NCI-H1092 (cell line): Measurements from ENCODE around the gene MORF4L1.
"Not testable (repeated sequence)": the region's sequence is repeated elsewhere in the genome, so short reads cannot be mapped to it uniquely, and the experiment has no call there.

Source experiments
- DNase-seq: peaks from one replicate; lab custom pipeline; 2025; lab: John Stamatoyannopoulos, UW

The MORF4L1 gene

GRCh38 chr15:78927077-78927790, 54.5 kb downstream of the MORF4L1 start:
- DNase-seq = no peak

DNA sequence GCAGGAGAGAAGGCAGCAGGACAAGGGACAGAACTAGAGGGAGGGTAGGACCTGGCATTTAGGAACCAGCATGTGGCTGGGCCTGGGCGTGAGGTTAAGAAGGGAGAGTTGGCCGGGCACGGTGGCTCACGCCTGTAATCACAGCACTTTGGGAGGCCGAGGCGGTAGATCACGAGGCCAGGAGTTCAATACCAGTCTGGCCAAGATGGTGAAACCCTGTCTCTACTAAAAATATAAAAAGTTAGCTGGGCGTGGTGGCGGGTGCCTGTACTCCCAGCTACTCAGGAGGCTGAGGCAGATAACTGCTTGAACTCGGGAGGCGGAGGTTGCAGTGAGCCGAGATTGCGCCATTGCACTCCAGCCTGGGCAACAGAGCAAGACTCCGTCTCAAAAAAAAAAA, 55.5 kb downstream of the MORF4L1 start:
- DNase-seq = not testable (repeated sequence)

- DNase-seq = no peak
These were observed 56.0 kb downstream of the MORF4L1 start for GRCh38 chr15:78928616-78929093.

DNA sequence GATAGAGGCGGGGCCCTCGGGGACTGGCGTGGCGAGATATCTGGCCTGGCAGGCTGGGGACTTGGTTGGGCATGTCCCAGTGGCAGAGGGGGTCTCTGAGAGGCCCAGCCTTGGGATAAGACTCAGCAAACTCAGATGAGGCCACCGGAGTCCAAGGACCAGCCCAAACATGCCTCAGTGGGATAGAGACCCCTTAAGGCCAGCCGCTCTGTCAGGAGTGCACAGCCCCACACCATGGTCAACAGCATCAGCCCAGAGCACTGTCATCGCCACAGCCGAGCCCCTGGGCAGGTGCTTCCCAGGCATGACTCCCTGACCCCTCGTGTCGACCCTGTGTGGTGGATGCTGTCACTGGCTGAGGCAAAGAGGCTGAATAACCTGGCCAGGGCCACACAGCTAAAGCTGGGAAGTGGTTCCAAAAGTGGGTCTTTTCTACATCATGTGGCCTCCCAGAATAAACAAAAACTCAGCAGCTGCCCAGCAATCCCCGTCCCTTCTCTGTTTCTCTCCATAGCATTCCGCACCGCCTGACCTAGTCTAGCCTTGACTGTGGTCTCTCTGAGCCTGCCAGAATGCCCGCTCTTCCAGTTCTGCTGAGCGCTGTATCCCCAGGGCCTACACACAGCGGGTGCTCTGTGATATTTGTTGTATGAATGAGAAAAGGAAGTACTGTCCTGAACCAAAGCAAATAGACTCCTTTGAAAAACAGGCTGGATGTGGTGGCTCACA, 57.0 kb downstream of the MORF4L1 start:
- DNase-seq = no peak

DNA sequence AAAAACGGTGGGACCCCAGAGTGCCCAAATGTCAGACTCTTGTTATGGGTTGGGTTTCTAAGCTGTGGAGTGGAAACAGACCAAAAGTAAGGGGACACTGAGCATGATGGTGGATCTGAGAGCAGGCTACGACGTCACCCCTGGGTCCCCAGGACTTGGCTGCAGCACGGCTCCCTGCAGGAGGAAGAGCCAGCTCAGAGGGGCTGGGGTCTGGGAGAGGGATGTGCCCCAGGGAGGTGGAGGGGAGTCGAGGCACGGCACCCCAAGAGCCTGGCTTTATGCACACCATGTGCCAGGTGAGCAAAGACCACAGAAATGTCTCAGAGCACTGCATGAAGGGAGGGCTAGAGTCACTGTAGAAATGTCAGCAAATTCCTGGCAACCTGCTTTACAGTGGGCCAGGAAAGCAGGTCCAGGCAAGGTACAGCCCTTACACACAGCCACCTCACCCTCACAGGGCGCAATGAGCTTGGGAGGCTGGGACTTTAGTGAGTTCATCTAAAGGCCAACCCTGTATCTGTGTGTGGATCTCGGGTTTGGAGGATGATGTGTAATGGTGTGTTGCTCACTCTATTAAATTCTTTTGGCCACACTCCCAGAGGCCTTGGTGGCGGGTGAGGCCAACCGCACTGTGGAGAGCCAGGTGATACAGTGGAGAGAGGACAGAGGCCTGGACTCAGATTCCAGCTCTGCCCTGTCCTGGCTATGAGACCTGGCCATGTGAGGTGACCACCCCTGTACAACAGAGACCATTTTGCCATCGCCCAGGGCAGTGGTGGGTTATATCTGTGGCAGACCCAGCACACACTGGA, 58.1 kb downstream of the MORF4L1 start:
- DNase-seq = peak; percentile 41

DNA sequence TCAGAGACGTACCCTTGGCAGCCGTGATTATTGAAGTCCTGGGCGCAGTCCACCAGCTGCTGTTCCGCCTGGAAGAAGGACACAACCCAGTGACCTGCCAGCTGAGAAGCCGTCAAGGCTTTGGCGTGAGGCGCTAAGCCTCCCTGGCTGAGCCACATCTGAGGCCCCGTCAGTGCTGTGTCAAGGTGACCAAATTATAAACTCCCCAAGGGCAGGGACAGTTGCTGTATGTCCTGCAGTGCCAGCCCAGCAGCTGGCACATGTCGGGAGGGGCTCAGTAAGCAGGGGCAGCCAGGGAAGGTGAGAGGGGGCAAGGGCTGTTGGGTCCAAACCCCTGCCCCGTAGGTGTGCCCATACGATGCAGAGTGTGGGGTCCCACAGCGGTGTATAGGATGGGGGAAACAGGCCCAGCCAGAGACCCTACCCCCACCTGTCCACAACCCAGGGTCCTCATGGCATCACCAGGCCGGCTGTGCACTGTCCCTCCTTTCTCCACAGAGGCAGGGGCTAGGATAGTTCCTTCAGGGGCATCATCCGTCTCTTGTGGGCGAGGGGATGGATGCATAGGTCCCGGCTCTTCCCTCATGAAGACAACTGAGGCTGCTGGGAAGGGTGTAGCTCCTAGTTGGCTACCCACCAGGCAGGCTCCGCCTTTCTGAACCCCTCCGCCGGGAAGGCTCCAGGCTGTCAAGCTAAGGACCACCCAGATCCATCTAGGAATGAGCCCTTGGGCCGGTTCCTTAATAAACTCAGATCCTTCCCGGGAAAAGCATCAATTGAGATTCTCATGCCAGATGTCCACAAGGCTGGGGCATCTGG, 59.0 kb downstream of the MORF4L1 start:
- no peak for DNase-seq

- no peak for DNase-seq
These were observed 59.6 kb downstream of the MORF4L1 start for GRCh38 chr15:78932258-78932808.

GRCh38 chr15:78933187-78933822, 60.6 kb downstream of the MORF4L1 start:
- DNase-seq = no peak

GRCh38 chr15:78933823-78934654, 61.3 kb downstream of the MORF4L1 start:
- DNase-seq = no peak

GRCh38 chr15:78934655-78935023, 61.9 kb downstream of the MORF4L1 start:
- DNase-seq = no peak

GRCh38 chr15:78937132-78937739, 64.5 kb downstream of the MORF4L1 start:
- DNase-seq = no peak

DNA sequence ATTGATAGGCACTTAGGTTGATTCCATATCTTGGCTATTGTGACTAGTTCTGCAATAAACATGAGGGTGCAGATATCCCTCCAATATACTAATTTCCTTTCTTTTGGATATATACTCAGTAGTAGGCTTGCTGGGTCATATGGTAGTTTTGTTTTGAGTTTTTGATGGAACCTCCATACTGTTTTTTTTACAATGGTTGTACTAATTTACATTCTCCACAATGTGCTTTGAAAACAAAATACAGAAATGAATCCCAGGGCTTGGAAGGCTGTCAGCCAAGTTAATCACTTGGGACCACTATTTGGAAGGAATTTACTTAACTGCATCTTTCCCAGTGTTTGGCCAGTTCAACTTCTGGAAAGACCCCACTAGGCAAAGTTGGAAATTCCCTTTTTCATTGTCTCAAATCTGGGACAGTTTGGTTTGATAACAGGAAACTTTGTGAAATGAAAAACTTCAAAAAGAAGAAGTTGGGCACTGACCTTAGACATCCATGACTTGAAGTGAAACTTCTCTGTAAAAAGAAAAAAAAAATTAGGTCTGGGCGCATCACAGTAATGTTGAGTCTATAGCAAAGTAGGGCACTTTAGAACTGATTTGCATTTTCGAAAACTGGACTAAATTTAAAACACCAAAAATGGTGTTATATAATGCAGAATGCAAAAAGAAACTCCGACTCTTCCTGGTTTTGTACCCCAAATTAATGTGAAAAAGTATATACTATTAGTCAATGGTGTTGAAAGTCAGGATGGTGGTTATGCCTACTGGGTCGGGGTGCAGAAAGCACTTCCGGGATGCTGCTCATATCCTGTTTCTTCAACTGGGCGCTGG, 66.2 kb downstream of the MORF4L1 start:
- no peak for DNase-seq

DNA sequence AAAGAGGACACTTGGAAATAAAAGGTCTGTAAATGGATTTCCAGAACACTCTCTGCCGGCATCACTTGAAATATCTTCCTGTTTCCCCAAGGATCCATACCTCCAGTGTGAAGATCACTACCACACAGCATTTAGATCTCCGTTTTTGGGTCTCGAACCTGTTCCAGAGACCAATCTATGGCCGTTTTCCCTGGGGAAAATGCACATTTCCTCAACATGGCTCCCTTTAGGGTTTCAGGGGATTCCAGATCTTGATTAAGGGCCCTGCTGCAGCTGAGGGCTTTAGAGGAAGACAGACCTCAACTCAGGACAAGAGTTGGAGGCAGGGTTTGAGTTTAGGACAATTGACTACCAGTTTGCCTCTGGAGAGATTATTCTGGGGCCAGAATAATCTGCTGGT, 70.1 kb downstream of the MORF4L1 start:
- DNase-seq = no peak

GRCh38 chr15:78943692-78944091, 71.0 kb downstream of the MORF4L1 start:
- no peak for DNase-seq

- DNase-seq = no peak
These were observed 71.5 kb downstream of the MORF4L1 start for GRCh38 chr15:78944202-78944625.

- peak; percentile 26 for DNase-seq
These were observed 72.1 kb downstream of the MORF4L1 start, which contains the start of gene CTSH for GRCh38 chr15:78944669-78945407. TSS of gene CTSH (minus strand) at chr15:78945046. CDS start at chr15:78944981, 65 bp downstream.

DNA sequence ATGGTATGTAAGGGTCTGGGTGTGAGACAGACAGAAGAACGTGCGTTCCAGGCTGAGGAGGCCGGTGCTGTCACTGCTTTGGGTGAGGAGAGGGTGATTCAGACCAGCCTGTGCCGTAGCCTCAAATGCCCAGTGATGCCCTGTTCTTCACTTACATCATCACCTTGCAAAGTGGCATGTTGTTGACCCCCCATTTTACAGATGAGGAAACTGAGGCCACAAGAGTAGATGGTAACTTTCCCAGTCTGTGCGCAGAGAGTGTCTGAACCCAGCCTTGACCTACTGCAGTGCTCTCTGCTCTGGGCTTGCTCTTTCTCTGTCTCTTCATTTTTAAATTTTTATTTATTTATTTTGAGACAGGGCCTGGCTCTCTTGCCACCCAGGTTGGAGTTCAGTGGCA, 73.8 kb downstream of the MORF4L1 start:
- DNase-seq = no peak

DNA sequence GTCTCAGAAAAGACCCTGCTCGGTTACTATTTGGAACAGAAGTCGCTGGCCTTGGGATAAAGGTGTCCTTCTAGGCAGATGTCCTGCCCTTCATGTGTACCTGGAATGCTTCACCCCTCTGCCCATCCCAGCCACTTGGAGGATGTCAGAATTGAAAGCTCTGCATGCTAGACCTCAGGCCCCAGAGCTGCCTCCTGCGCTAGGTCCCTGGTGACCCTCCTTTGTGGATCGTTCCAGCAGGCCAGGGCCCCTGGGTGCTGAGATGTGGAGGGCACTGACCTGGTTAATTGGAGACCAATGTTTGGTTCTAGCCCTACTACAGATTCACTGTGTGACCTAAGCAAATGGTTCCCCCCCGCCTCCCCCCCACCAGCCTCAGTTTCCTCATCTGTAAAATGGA, 74.8 kb downstream of the MORF4L1 start:
- DNase-seq = no peak
